NAMALWA (cell line): ENCODE results near the gene NMB.

Experiments
- DNase-seq: peaks from one replicate; pipeline ENCODE4 v3.0.0-alpha.2; 2015; ENCODE audit warnings: low spot score

NMB gene

GRCh38 chr15:84611631-84612030 is 46.4 kb downstream of the NMB start:
- DNase-seq, result no peak

DNA sequence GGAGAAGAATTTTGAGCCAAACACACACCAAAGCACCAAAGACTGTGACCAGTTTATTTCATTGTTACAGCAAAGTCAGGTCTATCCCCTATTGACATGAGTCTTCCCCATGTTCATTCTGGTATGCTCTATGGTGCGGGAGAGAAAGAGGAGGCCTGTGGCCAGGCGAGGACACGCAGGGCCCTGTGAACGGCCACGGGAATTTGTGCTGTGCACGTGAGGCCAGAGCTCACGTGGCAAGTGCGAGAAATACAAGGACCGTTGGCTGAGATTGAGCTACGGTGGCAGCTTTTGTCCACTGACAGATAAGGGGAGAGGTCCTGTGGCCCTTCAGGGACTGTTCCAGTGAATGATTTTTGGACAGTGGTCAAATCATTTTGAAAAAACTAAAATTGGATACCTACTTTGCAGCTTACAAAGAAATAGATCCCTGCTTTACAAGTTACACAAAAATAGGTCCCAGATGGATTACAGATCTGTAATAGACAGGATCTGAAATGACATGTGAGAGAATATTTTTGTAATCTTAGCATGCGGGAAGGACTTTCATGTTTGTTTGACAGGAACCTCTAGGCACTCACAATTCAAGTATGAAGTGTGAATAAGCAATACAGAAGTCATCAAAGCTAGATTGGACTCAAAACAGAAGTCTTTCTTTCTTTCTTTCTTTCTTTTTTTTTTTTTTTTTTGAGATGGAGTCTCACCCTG is 48.0 kb downstream of the NMB start:
- no peak for DNase-seq

GRCh38 chr15:84608707-84609284 is 49.2 kb downstream of the NMB start:
- no peak for DNase-seq

DNA sequence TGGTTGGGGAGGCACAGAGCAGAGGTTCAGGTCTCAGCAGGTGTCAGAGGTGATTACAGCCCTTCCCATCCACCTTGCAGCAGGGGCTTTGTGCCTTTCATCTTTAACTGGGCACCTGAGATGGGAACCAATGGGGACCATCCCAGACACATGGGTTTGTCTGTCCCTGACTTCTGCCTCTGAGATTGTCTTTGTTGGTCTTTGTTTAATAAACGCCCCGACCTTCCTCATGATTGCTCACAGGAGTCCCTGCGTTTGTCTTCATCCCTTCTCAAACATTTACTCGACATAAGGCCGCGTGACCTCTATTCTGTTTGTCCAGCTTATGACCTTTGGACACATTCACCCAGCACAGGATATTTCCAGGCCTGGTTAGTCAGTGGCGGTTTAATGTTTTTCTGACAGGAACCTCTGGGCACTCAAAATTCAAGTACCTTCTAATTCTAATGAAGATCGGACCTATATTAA is 51.3 kb downstream of the NMB start:
- DNase-seq, result no peak

DNA sequence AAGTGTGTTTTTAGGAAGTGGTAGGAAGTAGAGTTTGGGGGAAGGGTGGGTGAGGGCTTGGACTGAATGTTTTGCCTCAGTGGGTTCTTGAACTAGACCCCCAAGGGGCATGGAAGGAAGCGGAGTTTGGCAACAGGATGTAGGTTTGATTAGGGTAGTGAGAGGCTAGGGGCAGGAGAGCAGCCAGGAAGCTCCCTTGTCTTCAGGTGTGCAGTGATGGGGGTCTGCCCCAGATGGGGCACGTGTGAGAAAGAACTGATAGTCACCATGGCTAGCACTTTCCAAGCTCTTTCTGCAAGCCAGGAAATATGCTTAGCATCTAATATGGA is 52.5 kb downstream of the NMB start:
- no peak for DNase-seq
